ENCODE results near the gene POF1B.

- TF ChIP-seq CTCF (optimal IDR thresholded peaks at IDR 0.05 in 1 of 3, IDR thresholded peaks at IDR 0.05 in 1 of 3, conservative IDR thresholded peaks at IDR 0.05 in 1 of 3; ENCODE audit: extremely low read depth in 1 of 3, insufficient read depth in 2 of 3, low read length in 3 of 3): no peak
- TF ChIP-seq EZH2 (IDR thresholded peaks at IDR 0.05; ENCODE audit: low read length): no peak
These were observed 4.1 kb downstream of the POF1B start for GRCh38 chrX:85375333-85375738.

Data from keratinocyte (primary cell).